OCI-LY1 (cell line): ENCODE measurements around the gene FCN3.

Source experiments
- CTCF ChIP-seq: fragments of 200-600 bp; sonication (generic), shearing (Covaris generic); IDR thresholded peaks from 2 replicates; pipeline ENCODE4 v1.5.1; 2017; ENCODE audit warnings: mild to moderate bottlenecking, antibody characterized with exemption, low read length, moderate library complexity, mixed read lengths
- EZH2 ChIP-seq: fragments of 200-600 bp; sonication (generic), shearing (Covaris generic); IDR thresholded peaks from 2 replicates; pipeline ENCODE4 v1.8.0; 2017; ENCODE audit warnings: borderline replicate concordance, mixed run types, mild to moderate bottlenecking, antibody characterized with exemption, low read length, moderate library complexity, mixed read lengths

GRCh38 chr1:27364696-27365371 is 9.8 kb downstream of the FCN3 start:
- TF ChIP-seq CTCF (no peak), EZH2 (no peak)
